MM.1S (cell line): ENCODE measurements around the gene CT45A10.
"Not testable (repeated sequence)": the region's sequence is repeated elsewhere in the genome, so short reads cannot be mapped to it uniquely, and the experiment has no call there.

Source experiments
- DNase-seq: peaks from one replicate; pipeline ENCODE4 v3.0.0-alpha.2; 2015
- H2AFZ ChIP-seq: fragments of 300-600 bp; sonication (generic); 2 replicates; pipeline ENCODE4 v1.6.0; 2016; ENCODE audit warnings: antibody characterized with exemption, low read length
- H3F3A ChIP-seq: fragments of 300-600 bp; sonication (generic); 2 replicates; pipeline ENCODE4 v1.6.1; 2016; ENCODE audit warnings: mild to moderate bottlenecking, antibody characterized with exemption, low read length, moderate library complexity, mixed read lengths; ENCODE audit not compliant: insufficient read depth
- H3K27ac ChIP-seq: fragments of 300-600 bp; sonication (generic); 2 replicates; pipeline ENCODE4 v1.5.1; 2016; ENCODE audit warnings: mild to moderate bottlenecking, low read length
- H3K27me3 ChIP-seq: fragments of 300-600 bp; sonication (generic); replicated peaks from 2 replicates; pipeline ENCODE4 v1.6.0; 2016; ENCODE audit warnings: low read length; ENCODE audit not compliant: insufficient read depth
- H3K36me3 ChIP-seq: fragments of 300-600 bp; sonication (generic); replicated peaks from 2 replicates; pipeline ENCODE4 v1.6.1; 2016; ENCODE audit warnings: mild to moderate bottlenecking, low read length, mixed read lengths; ENCODE audit not compliant: insufficient read depth
- H3K4me1 ChIP-seq: fragments of 300-600 bp; sonication (generic); 2 replicates; pipeline ENCODE4 v1.6.1; 2016; ENCODE audit warnings: low read length, mixed read lengths
- H3K4me2 ChIP-seq: fragments of 300-600 bp; sonication (generic); 2 replicates; pipeline ENCODE4 v1.6.0; 2016; ENCODE audit warnings: low read depth, low read length
- H3K4me3 ChIP-seq: fragments of 300-600 bp; sonication (generic); 2 replicates; pipeline ENCODE4 v1.5.1; 2016; ENCODE audit warnings: low read length, mixed read lengths
- H3K79me2 ChIP-seq: fragments of 300-600 bp; sonication (generic); 2 replicates; pipeline ENCODE4 v1.6.1; 2016; ENCODE audit warnings: mixed run types, low read length, mixed read lengths
- H3K9ac ChIP-seq: fragments of 300-600 bp; sonication (generic); 2 replicates; pipeline ENCODE4 v1.6.1; 2016; ENCODE audit warnings: low read length, mixed read lengths
- H3K9me2 ChIP-seq: fragments of 300-600 bp; sonication (generic); replicated peaks from 2 replicates; pipeline ENCODE4 v1.6.1; 2016; ENCODE audit warnings: mild to moderate bottlenecking, low read length, mixed read lengths; ENCODE audit not compliant: insufficient read depth
- H3K9me3 ChIP-seq: fragments of 300-600 bp; sonication (generic); replicated peaks from 2 replicates; pipeline ENCODE4 v1.6.1; 2016; ENCODE audit warnings: mild to moderate bottlenecking, low read length, mixed read lengths; ENCODE audit not compliant: insufficient read depth
- H4K20me1 ChIP-seq: fragments of 300-600 bp; sonication (generic); 2 replicates; pipeline ENCODE4 v1.6.1; 2016; ENCODE audit warnings: mild to moderate bottlenecking, low read length, moderate library complexity, mixed read lengths; ENCODE audit not compliant: insufficient read depth
- CTCF ChIP-seq: fragments of 300-600 bp; sonication (generic); IDR thresholded peaks from 2 replicates; pipeline ENCODE4 v1.5.1; 2016; ENCODE audit warnings: antibody characterized with exemption, low read length, mixed read lengths
- EZH2 ChIP-seq: fragments of 300-600 bp; sonication (generic); optimal IDR thresholded peaks from 2 replicates; pipeline ENCODE3; 2017; ENCODE audit warnings: low read depth, mild to moderate bottlenecking, antibody characterized with exemption, low read length, mixed read lengths
- EZH2phosphoT487 ChIP-seq: fragments of 300-600 bp; sonication (generic); IDR thresholded peaks from 2 replicates; pipeline ENCODE4 v1.6.1; 2018; ENCODE audit warnings: antibody characterized with exemption, low read length

The CT45A10 gene

GRCh38 chrX:135892781-135893180 is 463 bp downstream of the CT45A10 start:
- TF ChIP-seq EZH2phosphoT487 (no peak), CTCF (no peak), EZH2 (no peak)
- no peak overlapping the region for H3K9ac ChIP-seq
- no peaks in the 10 kb centered on the region for H3K27me3 ChIP-seq
- H3K79me2 ChIP-seq: no peaks in the 10 kb centered on the region
- H3K4me3 ChIP-seq: no peak overlapping the region
- H3K4me1 ChIP-seq: no peaks in the 10 kb centered on the region
- no peaks in the 10 kb centered on the region for H3F3A ChIP-seq
- no peak overlapping the region for H3K4me2 ChIP-seq
- H2AFZ ChIP-seq: no peak overlapping the region
- no peaks in the 10 kb centered on the region for H4K20me1 ChIP-seq
- H3K9me2 ChIP-seq: no peaks in the 10 kb centered on the region
- H3K9me3 ChIP-seq: no peaks in the 10 kb centered on the region
- H3K27ac ChIP-seq: no peak overlapping the region
- H3K36me3 ChIP-seq: no peaks in the 10 kb centered on the region
- DNase-seq: no peak

- Histone ChIP-seq H3K36me3 (no peaks in the 10 kb centered on the region), H3K4me3 (no peak overlapping the region), H3F3A (no peaks in the 10 kb centered on the region), H3K4me1 (no peaks in the 10 kb centered on the region), H3K9ac (no peak overlapping the region), H4K20me1 (no peaks in the 10 kb centered on the region), H2AFZ (no peak overlapping the region), H3K4me2 (no peak overlapping the region), H3K9me2 (no peaks in the 10 kb centered on the region), H3K27ac (no peak overlapping the region), H3K9me3 (no peaks in the 10 kb centered on the region), H3K27me3 (no peaks in the 10 kb centered on the region), H3K79me2 (no peaks in the 10 kb centered on the region)
- DNase-seq: no peak
- TF ChIP-seq EZH2 (no peak), CTCF (no peak), EZH2phosphoT487 (no peak)
Observed at GRCh38 chrX:135890087-135890585, 3.1 kb downstream of the CT45A10 start.

GRCh38 chrX:135888976-135889375 is 4.3 kb downstream of the CT45A10 start:
- H2AFZ ChIP-seq, H3K4me1 ChIP-seq, H3K9me2 ChIP-seq, H3K27me3 ChIP-seq, H3K27ac ChIP-seq, H4K20me1 ChIP-seq, H3F3A ChIP-seq, H3K36me3 ChIP-seq, H3K9me3 ChIP-seq, H3K4me3 ChIP-seq, H3K79me2 ChIP-seq, H3K9ac ChIP-seq, H3K4me2 ChIP-seq: not testable (repeated sequence)
- peak; percentile 9 for DNase-seq
- peak; percentile 31 for TF ChIP-seq CTCF

GRCh38 chrX:135888230-135888629 is 5.0 kb downstream of the CT45A10 start:
- not testable (repeated sequence) for H2AFZ ChIP-seq, H3K4me3 ChIP-seq, H3K27ac ChIP-seq, DNase-seq, H3K9me3 ChIP-seq, H3K4me2 ChIP-seq, H4K20me1 ChIP-seq, H3K27me3 ChIP-seq, H3K4me1 ChIP-seq, H3K36me3 ChIP-seq, H3K9me2 ChIP-seq, H3K79me2 ChIP-seq, H3F3A ChIP-seq, H3K9ac ChIP-seq

GRCh38 chrX:135882741-135883140 is 10.5 kb downstream of the CT45A10 start:
- not testable (repeated sequence) for H3F3A ChIP-seq, H3K9me3 ChIP-seq, H3K9me2 ChIP-seq, H3K36me3 ChIP-seq, H2AFZ ChIP-seq, H3K79me2 ChIP-seq, H3K4me1 ChIP-seq, H3K9ac ChIP-seq, H4K20me1 ChIP-seq, H3K4me2 ChIP-seq, DNase-seq, H3K4me3 ChIP-seq, H3K27me3 ChIP-seq, H3K27ac ChIP-seq

- H3K27me3 ChIP-seq, H3K9ac ChIP-seq, H3K79me2 ChIP-seq, H3K36me3 ChIP-seq, H3K27ac ChIP-seq, H3K4me2 ChIP-seq, H4K20me1 ChIP-seq, DNase-seq, H2AFZ ChIP-seq, H3K9me3 ChIP-seq, H3K4me3 ChIP-seq, H3K9me2 ChIP-seq, H3F3A ChIP-seq, H3K4me1 ChIP-seq: not testable (repeated sequence)
Observed at GRCh38 chrX:135871712-135872111, 21.5 kb downstream of the CT45A10 start, which contains the start of gene CT45A9. Gene CT45A9 (minus strand): TSS chrX:135871812. CDS start chrX:135868061, 3,751 bp downstream.
